Fibroblast of the aortic adventitia (primary cell): ENCODE measurements around the gene NEBL. TPM values are rescaled to one million over a fixed set of nuclear protein-coding genes. Genes with fewer than 3 reads are reported as not detected.

ENCODE experiments used
- DNase-seq: peaks from one replicate; pipeline ENCODE4 v3.0.0-alpha.2; 2010; ENCODE audit warnings: low read depth
- H3K4me3 ChIP-seq: 2 replicates; pipeline ENCODE4 v1.5.1; 2011; ENCODE audit warnings: low read depth, mild to moderate bottlenecking, control low read depth, low read length, moderate library complexity
- total RNA-seq: library from RNA; depleted of rRNA; stranded (reverse); fragments of >200 nt; gene quantifications from 2 replicates; pipeline ENCODE4 v1.2.3, GENCODE V29; 2012; ENCODE audit warnings: low replicate concordance
- TF ChIP-seq, protein P1 (sequence below): IDR thresholded peaks from 2 replicates; pipeline ENCODE4 v1.5.1; 2011; ENCODE audit warnings: mild to moderate bottlenecking, low read length, control low read depth, inconsistent platforms; ENCODE audit not compliant: insufficient read depth

The NEBL gene
- total RNA-seq, 1 donor = 0.09 TPM

DNA sequence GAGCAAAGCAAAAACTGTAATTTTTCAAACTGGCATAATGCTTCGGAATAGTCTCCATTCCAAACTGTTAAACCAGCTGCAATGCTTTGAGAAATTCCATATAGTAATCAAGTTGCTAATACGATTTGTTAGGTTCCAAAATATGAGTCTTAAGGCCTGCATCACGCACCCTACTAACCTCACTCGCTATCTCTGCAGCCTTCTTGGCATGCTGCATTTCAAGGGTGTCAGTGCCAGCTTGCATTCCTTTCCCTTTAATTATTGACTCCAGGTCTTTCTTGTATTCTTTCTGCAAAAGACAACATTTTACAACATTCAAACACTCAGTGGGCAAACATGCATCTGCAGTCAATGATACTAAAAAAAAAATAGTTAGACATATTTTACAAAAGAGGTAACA, 61.8 kb downstream of the NEBL start:
- no peak for DNase-seq
- TF ChIP-seq, protein P1, sequence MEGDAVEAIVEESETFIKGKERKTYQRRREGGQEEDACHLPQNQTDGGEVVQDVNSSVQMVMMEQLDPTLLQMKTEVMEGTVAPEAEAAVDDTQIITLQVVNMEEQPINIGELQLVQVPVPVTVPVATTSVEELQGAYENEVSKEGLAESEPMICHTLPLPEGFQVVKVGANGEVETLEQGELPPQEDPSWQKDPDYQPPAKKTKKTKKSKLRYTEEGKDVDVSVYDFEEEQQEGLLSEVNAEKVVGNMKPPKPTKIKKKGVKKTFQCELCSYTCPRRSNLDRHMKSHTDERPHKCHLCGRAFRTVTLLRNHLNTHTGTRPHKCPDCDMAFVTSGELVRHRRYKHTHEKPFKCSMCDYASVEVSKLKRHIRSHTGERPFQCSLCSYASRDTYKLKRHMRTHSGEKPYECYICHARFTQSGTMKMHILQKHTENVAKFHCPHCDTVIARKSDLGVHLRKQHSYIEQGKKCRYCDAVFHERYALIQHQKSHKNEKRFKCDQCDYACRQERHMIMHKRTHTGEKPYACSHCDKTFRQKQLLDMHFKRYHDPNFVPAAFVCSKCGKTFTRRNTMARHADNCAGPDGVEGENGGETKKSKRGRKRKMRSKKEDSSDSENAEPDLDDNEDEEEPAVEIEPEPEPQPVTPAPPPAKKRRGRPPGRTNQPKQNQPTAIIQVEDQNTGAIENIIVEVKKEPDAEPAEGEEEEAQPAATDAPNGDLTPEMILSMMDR = no peak
- no peak overlapping the region for H3K4me3 ChIP-seq

DNA sequence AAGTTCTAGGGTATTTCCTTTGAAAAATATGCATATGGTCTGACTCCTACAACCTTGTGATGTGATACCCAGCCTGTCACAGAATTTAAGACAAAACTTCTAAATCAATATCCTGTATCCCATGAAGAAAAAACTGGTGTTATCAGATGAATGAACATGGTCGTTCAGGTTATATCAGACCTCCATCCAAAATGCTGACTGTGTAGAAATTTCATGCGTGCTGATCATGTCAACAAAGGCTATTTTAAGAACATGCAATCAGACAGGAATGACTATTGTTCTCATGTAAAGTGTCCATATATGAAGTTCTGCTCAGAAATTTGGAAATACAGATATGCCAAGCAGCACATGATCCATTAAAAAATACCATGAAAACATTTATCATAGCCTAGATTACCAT, 62.3 kb downstream of the NEBL start:
- TF ChIP-seq, protein P1 = no peak
- H3K4me3 ChIP-seq = no peak overlapping the region
- no peak for DNase-seq

DNA sequence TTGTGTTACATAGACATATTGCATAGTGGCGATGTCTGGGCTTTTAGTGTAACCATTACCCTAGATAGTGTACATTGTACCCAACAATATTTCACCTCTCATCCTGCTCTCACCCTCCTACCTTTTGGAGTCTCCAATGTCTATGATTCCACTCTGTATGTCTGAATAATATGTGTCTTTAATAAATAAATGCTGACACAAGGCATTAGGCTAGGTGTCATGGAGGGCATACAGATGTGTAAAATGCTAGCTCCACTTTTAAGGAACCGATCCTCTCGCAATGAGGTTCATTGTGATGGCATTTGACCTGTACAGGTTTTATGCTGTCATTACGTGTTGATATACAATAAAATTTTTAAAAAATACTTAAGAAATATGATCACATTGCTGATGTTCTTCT, 74.3 kb downstream of the NEBL start:
- no peak overlapping the region for H3K4me3 ChIP-seq
- TF ChIP-seq, protein P1 = no peak
- no peak for DNase-seq

- H3K4me3 ChIP-seq = no peak overlapping the region
- TF ChIP-seq, protein P1 = no peak
- DNase-seq = no peak
These were observed 79.5 kb downstream of the NEBL start for GRCh38 chr10:20817646-20818045.

- DNase-seq = no peak
- TF ChIP-seq, protein P1 = no peak
These were observed 80.0 kb downstream of the NEBL start for GRCh38 chr10:20817116-20817515.

DNA sequence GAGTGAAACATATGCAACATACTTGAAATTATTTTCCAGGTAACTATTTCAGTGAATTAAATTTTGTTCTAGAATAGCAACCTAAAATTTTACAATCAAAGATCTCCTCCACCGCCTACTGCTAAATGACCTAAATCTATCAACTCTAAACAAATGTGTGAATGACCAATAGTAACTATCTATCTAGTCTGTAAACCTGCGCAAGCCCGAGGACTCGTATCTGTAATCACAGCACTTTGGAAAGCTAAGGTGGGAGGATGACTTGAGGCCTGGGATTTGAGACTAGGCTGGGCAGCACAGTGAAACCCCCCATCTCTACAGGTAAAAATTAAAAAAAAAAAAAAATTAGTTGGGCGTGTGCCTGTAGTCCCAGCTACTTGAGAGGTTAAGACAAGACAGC, 83.0 kb downstream of the NEBL start:
- TF ChIP-seq, protein P1 = no peak
- DNase-seq = no peak
- H3K4me3 ChIP-seq = no peak overlapping the region

More at GRCh38 chr10:20817116-20817515, 80.0 kb downstream of the NEBL start:
- no peak overlapping the region for H3K4me3 ChIP-seq

DNA sequence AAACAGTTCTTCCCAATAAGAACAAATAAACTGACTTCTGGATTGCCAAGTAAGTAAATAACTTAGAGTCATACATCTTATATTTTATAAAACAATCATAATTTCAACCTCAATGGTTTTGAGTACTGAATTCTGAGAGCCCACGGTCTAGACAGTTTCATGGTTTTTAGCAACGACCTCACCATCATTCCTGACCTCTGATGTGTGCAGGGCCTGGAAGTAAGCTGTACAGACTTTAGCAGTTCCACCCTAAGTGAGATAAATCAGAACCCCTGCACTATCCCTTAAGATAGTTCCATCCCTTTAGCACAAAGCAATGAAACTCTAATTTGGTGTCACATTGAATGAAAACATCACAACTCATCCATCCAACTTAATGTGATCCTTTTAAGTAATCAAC, 86.0 kb downstream of the NEBL start:
- DNase-seq = no peak
- TF ChIP-seq, protein P1 = no peak
- H3K4me3 ChIP-seq = no peak overlapping the region
